Neural cell (in vitro differentiated cells): ENCODE data around the gene C5AR1. TPM values are rescaled to one million over a fixed set of nuclear protein-coding genes. Genes with fewer than 3 reads are reported as not detected.

Experiments used
- H2AFZ ChIP-seq: fragments of 200-600, 300-800 bp; sonication (generic), shearing (Covaris generic); 2 replicates; pipeline ENCODE4 v1.6.0; 2014; ENCODE audit warnings: low read depth, mild to moderate bottlenecking, antibody characterized with exemption, low read length, moderate library complexity
- H3F3A ChIP-seq: fragments of 200-600 bp; shearing (Covaris generic); 2 replicates; pipeline ENCODE4 v1.6.1; 2016; ENCODE audit warnings: mild to moderate bottlenecking, moderate library complexity, mixed read lengths, antibody characterized with exemption, low read length; ENCODE audit not compliant: insufficient read depth, poor library complexity, severe bottlenecking
- H3K27ac ChIP-seq: fragments of 200-600, 300-800 bp; sonication (generic), shearing (Covaris generic); 2 replicates; pipeline ENCODE4 v1.5.1; 2014; ENCODE audit warnings: mild to moderate bottlenecking, low read length, moderate library complexity
- H3K27me3 ChIP-seq: fragments of 300-800, 200-600 bp; sonication (generic), shearing (Covaris generic); 2 replicates; pipeline ENCODE4 v1.6.0; 2014; ENCODE audit warnings: mild to moderate bottlenecking, low read depth, low read length, moderate library complexity; ENCODE audit not compliant: insufficient read depth
- H3K36me3 ChIP-seq: fragments of 300-800, 200-600 bp; sonication (generic), shearing (Covaris generic); 2 replicates; pipeline ENCODE4 v1.5.1; 2014; ENCODE audit warnings: mild to moderate bottlenecking, antibody characterized with exemption, low read length, moderate library complexity; ENCODE audit not compliant: insufficient read depth
- H3K4me2 ChIP-seq: fragments of 300-800, 200-600 bp; sonication (generic), shearing (Covaris generic); 2 replicates; pipeline ENCODE4 v1.6.0; 2014; ENCODE audit warnings: mild to moderate bottlenecking, low read length
- H3K4me3 ChIP-seq: fragments of 300-800, 200-600 bp; sonication (generic), shearing (Covaris generic); 2 replicates; pipeline ENCODE4 v1.5.1; 2014; ENCODE audit warnings: mild to moderate bottlenecking, low read length, moderate library complexity
- H3K79me2 ChIP-seq: fragments of 200-600 bp; shearing (Covaris generic); replicated peaks from 2 replicates; pipeline ENCODE4 v1.6.0; 2014; ENCODE audit warnings: mild to moderate bottlenecking, low read length, moderate library complexity; ENCODE audit not compliant: insufficient read depth
- H3K9ac ChIP-seq: fragments of 300-800, 200-600 bp; sonication (generic), shearing (Covaris generic); 2 replicates; pipeline ENCODE4 v1.6.1; 2016; ENCODE audit warnings: mild to moderate bottlenecking, low read length, mixed read lengths
- H3K9me2 ChIP-seq: fragments of 200-600 bp; shearing (Covaris generic); 2 replicates; pipeline ENCODE4 v1.6.1; 2016; ENCODE audit warnings: mild to moderate bottlenecking, low read length, mixed read lengths; ENCODE audit not compliant: insufficient read depth
- H3K9me3 ChIP-seq: fragments of 200-600, 300-800 bp; sonication (generic), shearing (Covaris generic); 2 replicates; pipeline ENCODE4 v1.6.1; 2016; ENCODE audit warnings: mild to moderate bottlenecking, mixed run types, low read length, moderate library complexity, mixed read lengths
- H4K20me1 ChIP-seq: fragments of 200-600 bp; shearing (Covaris generic); 2 replicates; pipeline ENCODE4 v1.6.1; 2016; ENCODE audit warnings: mild to moderate bottlenecking, mixed run types; ENCODE audit not compliant: insufficient read depth
- EP300 ChIP-seq: fragments of 450-650 bp; conservative IDR thresholded peaks from 2 replicates; pipeline ENCODE4 v1.6.1; 2014; ENCODE audit warnings: antibody characterized with exemption, mild to moderate bottlenecking, moderate library complexity; ENCODE audit not compliant: poor library complexity, severe bottlenecking
- MXI1 ChIP-seq: fragments of 450-650 bp; conservative IDR thresholded peaks from 2 replicates; pipeline ENCODE4 v1.6.1; 2014; ENCODE audit warnings: antibody characterized with exemption, mild to moderate bottlenecking; ENCODE audit not compliant: poor library complexity, severe bottlenecking
- RAD21 ChIP-seq: fragments of 450-650 bp; conservative IDR thresholded peaks from 2 replicates; pipeline ENCODE4 v1.6.1; 2014; ENCODE audit warnings: antibody characterized with exemption, mild to moderate bottlenecking, moderate library complexity
- SMC3 ChIP-seq: fragments of 450-650 bp; conservative IDR thresholded peaks from 2 replicates; pipeline ENCODE4 v1.6.1; 2014; ENCODE audit warnings: antibody characterized with exemption, mild to moderate bottlenecking, moderate library complexity; ENCODE audit not compliant: poor library complexity
- TAF1 ChIP-seq: IDR thresholded peaks from 2 replicates; pipeline ENCODE4 v1.6.1; 2012; ENCODE audit warnings: low read depth
- polyA plus RNA-seq: library from polyadenylated mRNA; depleted of rRNA; stranded (reverse); fragments of >200 nt; gene quantifications from 2 replicates; pipeline ENCODE4 v1.2.3, GENCODE V29; 2014
- TF ChIP-seq, protein P1 (sequence below): IDR thresholded peaks from 2 replicates; pipeline ENCODE4 v1.6.1; 2012; ENCODE audit warnings: borderline replicate concordance

The C5AR1 gene
- polyA plus RNA-seq, 1 donor from 2014 or later: not detected

DNA sequence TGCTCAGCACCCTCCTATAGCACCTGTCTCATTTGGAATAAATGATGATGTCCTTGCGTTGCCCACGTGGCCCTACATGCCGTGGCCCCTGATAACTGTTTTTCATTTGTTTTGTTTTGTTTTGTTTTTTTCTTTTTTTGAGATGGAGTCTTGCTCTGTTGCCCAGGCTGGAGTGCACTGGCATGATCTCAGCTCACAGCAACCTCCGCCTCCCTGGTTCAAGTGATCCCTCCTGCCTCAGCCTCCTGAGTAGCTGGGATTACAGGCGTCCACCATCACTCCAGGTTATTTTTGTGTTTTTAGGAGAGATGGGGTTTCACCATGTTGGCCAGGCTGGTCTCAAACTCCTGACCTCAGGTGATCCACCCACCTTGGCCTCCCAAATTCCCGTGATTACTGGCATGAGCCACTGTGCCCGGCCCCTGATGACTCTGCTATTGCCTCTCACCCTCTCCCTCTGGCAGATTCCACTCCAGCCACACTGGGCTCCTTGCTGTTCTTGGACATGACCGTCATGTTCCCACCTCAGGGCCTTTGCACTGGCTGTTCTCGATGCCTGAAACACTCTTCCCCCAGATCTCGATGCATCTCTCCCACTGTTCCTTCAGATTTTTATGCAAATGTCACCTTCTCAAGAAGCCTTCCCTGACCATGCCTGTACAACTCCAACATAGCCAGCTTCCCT is 29.7 kb downstream of the C5AR1 start:
- no peaks in the 10 kb centered on the region for H3K27me3 ChIP-seq
- H3K4me3 ChIP-seq: no peak overlapping the region
- no peaks in the 10 kb centered on the region for H3K79me2 ChIP-seq
- H3K9me2 ChIP-seq: no peaks in the 10 kb centered on the region
- H3K4me2 ChIP-seq: no peak overlapping the region
- H3K36me3 ChIP-seq: no peaks in the 10 kb centered on the region
- TF ChIP-seq, protein P1, sequence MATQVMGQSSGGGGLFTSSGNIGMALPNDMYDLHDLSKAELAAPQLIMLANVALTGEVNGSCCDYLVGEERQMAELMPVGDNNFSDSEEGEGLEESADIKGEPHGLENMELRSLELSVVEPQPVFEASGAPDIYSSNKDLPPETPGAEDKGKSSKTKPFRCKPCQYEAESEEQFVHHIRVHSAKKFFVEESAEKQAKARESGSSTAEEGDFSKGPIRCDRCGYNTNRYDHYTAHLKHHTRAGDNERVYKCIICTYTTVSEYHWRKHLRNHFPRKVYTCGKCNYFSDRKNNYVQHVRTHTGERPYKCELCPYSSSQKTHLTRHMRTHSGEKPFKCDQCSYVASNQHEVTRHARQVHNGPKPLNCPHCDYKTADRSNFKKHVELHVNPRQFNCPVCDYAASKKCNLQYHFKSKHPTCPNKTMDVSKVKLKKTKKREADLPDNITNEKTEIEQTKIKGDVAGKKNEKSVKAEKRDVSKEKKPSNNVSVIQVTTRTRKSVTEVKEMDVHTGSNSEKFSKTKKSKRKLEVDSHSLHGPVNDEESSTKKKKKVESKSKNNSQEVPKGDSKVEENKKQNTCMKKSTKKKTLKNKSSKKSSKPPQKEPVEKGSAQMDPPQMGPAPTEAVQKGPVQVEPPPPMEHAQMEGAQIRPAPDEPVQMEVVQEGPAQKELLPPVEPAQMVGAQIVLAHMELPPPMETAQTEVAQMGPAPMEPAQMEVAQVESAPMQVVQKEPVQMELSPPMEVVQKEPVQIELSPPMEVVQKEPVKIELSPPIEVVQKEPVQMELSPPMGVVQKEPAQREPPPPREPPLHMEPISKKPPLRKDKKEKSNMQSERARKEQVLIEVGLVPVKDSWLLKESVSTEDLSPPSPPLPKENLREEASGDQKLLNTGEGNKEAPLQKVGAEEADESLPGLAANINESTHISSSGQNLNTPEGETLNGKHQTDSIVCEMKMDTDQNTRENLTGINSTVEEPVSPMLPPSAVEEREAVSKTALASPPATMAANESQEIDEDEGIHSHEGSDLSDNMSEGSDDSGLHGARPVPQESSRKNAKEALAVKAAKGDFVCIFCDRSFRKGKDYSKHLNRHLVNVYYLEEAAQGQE: no peak
- TF ChIP-seq TAF1: no peak
- no peak for TF ChIP-seq SMC3
- TF ChIP-seq EP300: no peak
- no peak overlapping the region for H2AFZ ChIP-seq
- H4K20me1 ChIP-seq: no peaks in the 10 kb centered on the region
- no peak overlapping the region for H3K9ac ChIP-seq
- no peak overlapping the region for H3K27ac ChIP-seq
- no peaks in the 10 kb centered on the region for H3K9me3 ChIP-seq
- no peaks in the 10 kb centered on the region for H3F3A ChIP-seq

DNA sequence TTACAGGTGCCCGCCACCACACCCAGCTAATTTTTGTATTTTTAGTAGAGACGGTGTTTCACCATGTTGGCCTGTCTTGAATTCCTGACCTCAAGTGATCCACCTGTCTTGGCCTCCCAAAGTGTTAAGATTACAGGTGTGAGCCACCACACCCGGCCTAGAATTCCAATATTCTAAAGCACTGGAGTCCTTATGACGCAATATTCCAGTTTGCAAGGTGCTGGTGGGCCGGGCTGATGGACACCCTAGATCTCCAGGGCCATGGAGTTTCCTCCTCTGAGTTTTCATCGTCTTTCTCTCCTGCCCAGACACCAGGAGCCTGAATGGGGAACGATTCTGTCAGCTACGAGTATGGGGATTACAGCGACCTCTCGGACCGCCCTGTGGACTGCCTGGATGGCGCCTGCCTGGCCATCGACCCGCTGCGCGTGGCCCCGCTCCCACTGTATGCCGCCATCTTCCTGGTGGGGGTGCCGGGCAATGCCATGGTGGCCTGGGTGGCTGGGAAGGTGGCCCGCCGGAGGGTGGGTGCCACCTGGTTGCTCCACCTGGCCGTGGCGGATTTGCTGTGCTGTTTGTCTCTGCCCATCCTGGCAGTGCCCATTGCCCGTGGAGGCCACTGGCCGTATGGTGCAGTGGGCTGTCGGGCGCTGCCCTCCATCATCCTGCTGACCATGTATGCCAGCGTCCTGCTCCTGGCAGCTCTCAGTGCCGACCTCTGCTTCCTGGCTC is 31.0 kb downstream of the C5AR1 start:
- Histone ChIP-seq H3K36me3 (no peaks in the 10 kb centered on the region), H4K20me1 (no peaks in the 10 kb centered on the region)

More for the DNA sequence above, 31.0 kb downstream of the C5AR1 start:
- Histone ChIP-seq H3F3A (no peaks in the 10 kb centered on the region), H3K27ac (no peak overlapping the region), H2AFZ (no peak overlapping the region), H3K9me3 (no peaks in the 10 kb centered on the region), H3K79me2 (no peaks in the 10 kb centered on the region), H3K4me3 (no peak overlapping the region), H3K9ac (no peak overlapping the region), H3K9me2 (no peaks in the 10 kb centered on the region), H3K27me3 (no peaks in the 10 kb centered on the region), H3K4me2 (no peak overlapping the region)
- TF ChIP-seq MXI1 (no peak), TAF1 (no peak), EP300 (no peak), RAD21 (no peak)
- TF ChIP-seq, protein P1: no peak
